GM06990 (cell line): ENCODE data around the gene TFAP2A.

Experiments used
- DNase-seq: peaks from one replicate; pipeline ENCODE4 v3.0.0-alpha.2; 2011; ENCODE audit not compliant: insufficient read length; ENCODE audit errors: extremely low read depth
- H3K27me3 ChIP-seq: replicated peaks from 2 replicates; pipeline ENCODE4 v1.6.0; 2011; ENCODE audit warnings: low read length; ENCODE audit not compliant: control insufficient read depth, insufficient read depth
- H3K36me3 ChIP-seq: 2 replicates; pipeline ENCODE4 v1.5.1; 2011; ENCODE audit warnings: low read length; ENCODE audit not compliant: control insufficient read depth, insufficient read depth
- H3K4me3 ChIP-seq: replicated peaks from 2 replicates; pipeline ENCODE4 v1.5.1; 2011; ENCODE audit warnings: low read depth, mild to moderate bottlenecking, control low read depth, low read length
- TF ChIP-seq, protein P1 (sequence below): IDR thresholded peaks from 2 replicates; pipeline ENCODE4 v1.5.1; 2011; ENCODE audit warnings: low read length, control low read depth, mild to moderate bottlenecking, inconsistent platforms; ENCODE audit not compliant: insufficient read depth, poor library complexity, severe bottlenecking

The TFAP2A gene

DNA sequence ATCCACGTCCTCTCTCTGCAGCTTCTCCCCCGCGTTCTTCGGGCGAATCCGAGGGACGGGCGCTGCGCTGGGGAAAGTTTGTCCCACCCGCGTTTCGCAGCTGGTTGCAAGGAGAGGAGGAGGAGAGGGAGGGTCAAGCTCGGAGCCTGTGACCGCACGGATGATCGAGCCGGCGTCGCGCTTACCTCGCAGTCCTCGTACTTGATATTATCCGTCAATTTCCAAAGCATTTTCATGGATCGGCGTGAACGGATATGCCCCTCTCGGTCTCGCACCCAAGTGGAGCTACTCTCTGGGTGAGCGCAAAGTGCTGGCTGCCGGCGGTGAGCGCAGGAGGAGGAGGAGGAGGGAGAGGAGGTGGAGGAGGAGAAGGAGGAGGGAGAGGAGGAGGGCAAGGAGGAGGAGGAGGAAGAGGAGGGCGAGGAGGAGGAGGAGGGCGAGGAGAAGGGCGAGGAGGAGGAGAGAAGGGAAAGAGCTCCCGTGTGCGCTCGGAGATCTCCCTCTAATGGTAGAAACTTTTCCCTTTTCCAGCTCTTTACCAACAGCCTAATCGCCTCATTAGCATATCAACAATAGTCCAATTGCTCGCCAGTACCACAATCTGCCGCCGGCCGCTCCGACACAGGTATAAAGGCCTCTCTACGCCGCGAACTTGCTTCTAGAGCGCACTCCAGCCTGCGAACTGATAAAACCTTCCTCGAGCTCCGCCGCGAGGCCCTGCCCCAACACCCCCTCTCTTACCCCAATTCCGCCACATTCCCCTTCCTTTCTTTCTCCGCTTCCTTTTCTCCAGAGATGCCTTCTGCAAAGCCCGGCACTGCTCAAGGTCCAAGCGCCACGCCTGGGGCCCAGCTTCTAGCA, at the start of gene TFAP2A:
TSS of gene TFAP2A (minus strand) at position 319 of the 861 bp plus-strand sequence. CDS start at position 236, 83 bp downstream.
- DNase-seq = no peak
- H3K27me3 ChIP-seq = no peaks in the 10 kb centered on the region; the same call in 1 of the 2 replicates
- H3K4me3 ChIP-seq = peak within 1 kb of the TSS; percentile 27; the same call in 1 of the 2 replicates
- no peaks in the 10 kb centered on the region for H3K36me3 ChIP-seq
- TF ChIP-seq, protein P1, sequence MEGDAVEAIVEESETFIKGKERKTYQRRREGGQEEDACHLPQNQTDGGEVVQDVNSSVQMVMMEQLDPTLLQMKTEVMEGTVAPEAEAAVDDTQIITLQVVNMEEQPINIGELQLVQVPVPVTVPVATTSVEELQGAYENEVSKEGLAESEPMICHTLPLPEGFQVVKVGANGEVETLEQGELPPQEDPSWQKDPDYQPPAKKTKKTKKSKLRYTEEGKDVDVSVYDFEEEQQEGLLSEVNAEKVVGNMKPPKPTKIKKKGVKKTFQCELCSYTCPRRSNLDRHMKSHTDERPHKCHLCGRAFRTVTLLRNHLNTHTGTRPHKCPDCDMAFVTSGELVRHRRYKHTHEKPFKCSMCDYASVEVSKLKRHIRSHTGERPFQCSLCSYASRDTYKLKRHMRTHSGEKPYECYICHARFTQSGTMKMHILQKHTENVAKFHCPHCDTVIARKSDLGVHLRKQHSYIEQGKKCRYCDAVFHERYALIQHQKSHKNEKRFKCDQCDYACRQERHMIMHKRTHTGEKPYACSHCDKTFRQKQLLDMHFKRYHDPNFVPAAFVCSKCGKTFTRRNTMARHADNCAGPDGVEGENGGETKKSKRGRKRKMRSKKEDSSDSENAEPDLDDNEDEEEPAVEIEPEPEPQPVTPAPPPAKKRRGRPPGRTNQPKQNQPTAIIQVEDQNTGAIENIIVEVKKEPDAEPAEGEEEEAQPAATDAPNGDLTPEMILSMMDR = no peak

DNA sequence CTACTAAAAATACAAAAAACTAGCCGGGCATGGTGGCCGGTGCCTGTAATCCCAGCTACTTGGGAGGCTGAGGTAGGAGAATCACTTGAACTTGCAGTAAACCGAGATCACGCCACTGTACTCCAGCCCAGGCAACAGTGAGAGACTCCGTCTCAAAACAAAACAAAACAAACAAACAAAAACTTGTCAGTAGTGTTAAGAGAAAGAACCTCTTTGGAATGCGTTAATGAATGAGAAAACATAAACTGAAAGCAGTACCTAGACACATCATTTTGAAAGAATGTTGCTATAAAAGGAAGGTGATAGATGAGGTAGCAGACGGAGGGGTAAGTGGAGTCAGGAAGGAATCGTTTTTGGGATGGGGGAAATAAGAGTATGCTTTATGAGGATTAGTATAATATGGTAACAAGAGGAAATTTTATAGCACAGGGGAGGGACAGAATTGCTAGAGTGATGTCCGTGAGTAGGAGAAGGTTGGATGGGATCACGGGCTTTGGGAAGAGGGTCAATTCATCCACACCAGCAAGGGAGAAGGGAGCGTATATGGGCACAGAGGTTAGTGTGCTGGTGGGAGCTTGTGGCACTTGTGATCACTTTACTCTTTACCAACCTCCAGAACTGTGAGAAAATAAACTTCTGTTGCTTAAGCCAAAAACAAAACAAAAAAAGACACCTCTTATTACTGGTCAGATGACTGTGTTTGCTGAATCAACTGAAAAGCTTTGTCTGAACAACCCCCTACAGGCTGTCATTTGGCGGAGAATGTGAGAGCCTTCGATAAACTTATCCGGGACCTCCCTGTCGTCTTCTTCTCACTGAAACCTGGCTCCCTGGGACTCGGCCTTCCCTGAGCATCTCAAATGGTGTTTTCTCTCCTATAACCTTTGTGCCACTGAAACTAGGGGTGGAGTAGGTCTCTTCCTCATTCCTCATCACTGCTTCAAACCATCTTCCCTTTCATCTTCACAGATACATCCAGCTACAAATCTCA, 48.9 kb upstream of the TFAP2A start:
- no peak for DNase-seq
- Histone ChIP-seq H3K36me3 (no peaks in the 10 kb centered on the region), H3K27me3 (no peaks in the 10 kb centered on the region), H3K4me3 (peak overlapping the region; percentile 20; the same call in 1 of the 2 replicates)
- TF ChIP-seq, protein P1 = no peak

GRCh38 chr6:10463040-10463439, 48.2 kb upstream of the TFAP2A start:
- Histone ChIP-seq H3K27me3 (no peaks in the 10 kb centered on the region), H3K4me3 (no peak overlapping the region), H3K36me3 (no peaks in the 10 kb centered on the region)
- TF ChIP-seq, protein P1 = no peak
- no peak for DNase-seq

DNA sequence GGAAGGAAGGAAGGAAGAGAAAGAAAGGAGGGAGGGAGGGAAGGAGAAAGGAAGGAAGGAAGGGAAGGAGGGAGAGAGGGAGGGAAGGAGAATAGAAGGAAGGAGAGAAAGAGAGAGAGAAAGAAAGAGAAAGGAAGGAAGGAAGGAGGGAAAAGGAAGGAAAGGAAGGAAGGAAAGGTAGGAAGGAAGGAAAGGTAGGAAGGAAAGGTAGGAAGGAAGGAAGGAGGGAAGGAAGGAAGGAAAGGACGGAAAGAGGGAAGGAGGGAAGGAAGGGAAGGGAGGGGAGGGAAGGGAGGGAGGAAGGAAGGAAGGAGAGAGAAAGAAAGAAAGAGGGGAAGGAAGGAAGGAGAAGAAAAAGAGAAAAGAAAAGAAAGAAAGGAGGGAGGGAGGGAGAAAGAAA, 47.0 kb upstream of the TFAP2A start:
- TF ChIP-seq, protein P1 = no peak
- H3K27me3 ChIP-seq = no peaks in the 10 kb centered on the region

GRCh38 chr6:10460096-10460495, 45.2 kb upstream of the TFAP2A start:
- TF ChIP-seq, protein P1 = no peak
- DNase-seq = peak; percentile 50
- Histone ChIP-seq H3K27me3 (no peaks in the 10 kb centered on the region), H3K36me3 (no peaks in the 10 kb centered on the region), H3K4me3 (no peak overlapping the region)

More for the DNA sequence above, 47.0 kb upstream of the TFAP2A start:
- no peak for DNase-seq
- Histone ChIP-seq H3K36me3 (no peaks in the 10 kb centered on the region), H3K4me3 (no peak overlapping the region)
